Activated CD8-positive, alpha-beta T cell treated with anti-CD3 and anti-CD28 coated beads, Interleukin-2, amount 10 ng/mL, durations not matched to agents 7 days and 5 days (primary cell): ENCODE results near the gene ARID5A. TPM values are rescaled to one million over a fixed set of nuclear protein-coding genes. Genes with fewer than 3 reads are reported as not detected.

Source experiments
- ATAC-seq: fragments of 150-1000 bp; cut with Tn5 transposase; one replicate; pipeline ENCODE4 v1.10.0; 2021; ENCODE audit warnings: moderate library complexity
- CTCF ChIA-PET: fragments of 350-600 bp; sonication (Branson Sonifier 250); formaldehyde crosslinking; loops from one replicate; lab custom pipeline; 2021; ENCODE audit warnings: antibody characterized with exemption; lab: Charles Lee
- POLR2A ChIA-PET: fragments of 350-600 bp; sonication (Branson Sonifier 250); formaldehyde crosslinking; loops from one replicate; lab custom pipeline; 2021; ENCODE audit warnings: antibody characterized with exemption; lab: Charles Lee
- DNase-seq: peaks from one replicate; pipeline ENCODE4 v3.0.0-alpha.2; 2020
- H3K27ac Mint-ChIP-seq: one replicate; pipeline ENCODE4 v1.8.0; 2021; ENCODE audit warnings: mild to moderate bottlenecking, mixed read lengths
- H3K27me3 Mint-ChIP-seq: one replicate; pipeline ENCODE4 v1.8.0; 2021; ENCODE audit warnings: low read depth, mixed read lengths
- H3K36me3 Mint-ChIP-seq: one replicate; pipeline ENCODE4 v1.8.0; 2021; ENCODE audit warnings: low read depth, mixed read lengths
- H3K4me1 Mint-ChIP-seq: one replicate; pipeline ENCODE4 v1.8.0; 2021; ENCODE audit warnings: low read depth, mixed read lengths
- H3K4me3 Mint-ChIP-seq: one replicate; pipeline ENCODE4 v1.8.0; 2021; ENCODE audit warnings: mild to moderate bottlenecking, mixed read lengths
- H3K9me3 Mint-ChIP-seq: one replicate; pipeline ENCODE4 v1.8.0; 2022; ENCODE audit warnings: mixed read lengths; ENCODE audit not compliant: insufficient read depth
- total RNA-seq, 2 experiments: library from RNA; stranded (reverse); gene quantifications; one replicate each; pipeline ENCODE4 v1.2.3, GENCODE V29; 2021

The ARID5A gene
- total RNA-seq, 2 experiments from 2014 or later: 37.7 to 40.1 TPM

- DNase-seq: no peak
- no peaks in the 10 kb centered on the region for H3K27me3 Mint-ChIP-seq
- H3K36me3 Mint-ChIP-seq: peaks cover 7% of the 10 kb centered on the region
- H3K4me1 Mint-ChIP-seq: peaks cover 27% of the 10 kb centered on the region
- ChIA-PET CTCF (no interaction called here), POLR2A (no interaction called here)
- no peak for ATAC-seq
- H3K27ac Mint-ChIP-seq: no peak overlapping the region
- peaks cover 7% of the 10 kb centered on the region for H3K9me3 Mint-ChIP-seq
- no peak overlapping the region for H3K4me3 Mint-ChIP-seq
These were observed 36.0 kb upstream of the ARID5A start for GRCh38 chr2:96500385-96501066.

DNA sequence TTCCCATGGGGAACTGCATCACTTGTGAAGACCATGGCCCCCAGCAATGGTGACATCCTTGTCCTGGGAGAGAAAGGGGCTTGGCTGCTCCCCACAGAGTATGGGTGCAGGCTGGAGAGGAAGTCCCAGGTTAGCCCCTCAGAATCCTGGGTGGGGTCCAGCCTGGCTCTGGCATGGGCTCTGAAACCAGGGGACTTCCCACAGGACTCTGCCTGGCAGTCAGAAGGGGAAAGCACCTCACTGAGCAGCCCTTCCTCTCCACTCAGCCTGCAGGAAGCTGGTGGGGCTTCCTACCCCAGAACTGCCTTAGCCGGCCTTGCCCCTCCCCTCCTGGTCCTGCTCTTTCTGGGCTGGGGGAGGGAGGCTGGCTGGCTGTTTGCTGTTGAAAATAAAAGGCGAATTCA, 35.1 kb upstream of the ARID5A start:
- no peak overlapping the region for H3K4me3 Mint-ChIP-seq
- no peaks in the 10 kb centered on the region for H3K27me3 Mint-ChIP-seq
- ChIA-PET CTCF (no interaction called here), POLR2A (interaction anchor here (0.7 kb wide), 1 partner anchor 94 kb away, joined by 3 read pairs; no protein-coding TSS in a partner anchor)
- DNase-seq: peak; percentile 44
- ATAC-seq: peak; percentile 54
- H3K27ac Mint-ChIP-seq: peak overlapping the region; percentile 79
- H3K36me3 Mint-ChIP-seq: no peaks in the 10 kb centered on the region
- no peaks in the 10 kb centered on the region for H3K9me3 Mint-ChIP-seq
- H3K4me1 Mint-ChIP-seq: peaks cover 20% of the 10 kb centered on the region

GRCh38 chr2:96501886-96502810, 34.4 kb upstream of the ARID5A start:
- DNase-seq (no peak), ATAC-seq (peak; percentile 37)
- Mint-ChIP-seq H3K27me3 (no peaks in the 10 kb centered on the region), H3K27ac (peak overlapping the region; percentile 79), H3K4me1 (peaks cover 20% of the 10 kb centered on the region), H3K4me3 (no peak overlapping the region), H3K9me3 (no peaks in the 10 kb centered on the region), H3K36me3 (no peaks in the 10 kb centered on the region)
- ChIA-PET POLR2A (interaction anchor here (0.7 kb wide), 1 partner anchor 95 kb away, joined by 3 read pairs; no protein-coding TSS in a partner anchor), CTCF (interaction anchor here (11.3 kb wide), 1 partner anchor 96 kb away, joined by 162 read pairs; no protein-coding TSS in a partner anchor)

DNA sequence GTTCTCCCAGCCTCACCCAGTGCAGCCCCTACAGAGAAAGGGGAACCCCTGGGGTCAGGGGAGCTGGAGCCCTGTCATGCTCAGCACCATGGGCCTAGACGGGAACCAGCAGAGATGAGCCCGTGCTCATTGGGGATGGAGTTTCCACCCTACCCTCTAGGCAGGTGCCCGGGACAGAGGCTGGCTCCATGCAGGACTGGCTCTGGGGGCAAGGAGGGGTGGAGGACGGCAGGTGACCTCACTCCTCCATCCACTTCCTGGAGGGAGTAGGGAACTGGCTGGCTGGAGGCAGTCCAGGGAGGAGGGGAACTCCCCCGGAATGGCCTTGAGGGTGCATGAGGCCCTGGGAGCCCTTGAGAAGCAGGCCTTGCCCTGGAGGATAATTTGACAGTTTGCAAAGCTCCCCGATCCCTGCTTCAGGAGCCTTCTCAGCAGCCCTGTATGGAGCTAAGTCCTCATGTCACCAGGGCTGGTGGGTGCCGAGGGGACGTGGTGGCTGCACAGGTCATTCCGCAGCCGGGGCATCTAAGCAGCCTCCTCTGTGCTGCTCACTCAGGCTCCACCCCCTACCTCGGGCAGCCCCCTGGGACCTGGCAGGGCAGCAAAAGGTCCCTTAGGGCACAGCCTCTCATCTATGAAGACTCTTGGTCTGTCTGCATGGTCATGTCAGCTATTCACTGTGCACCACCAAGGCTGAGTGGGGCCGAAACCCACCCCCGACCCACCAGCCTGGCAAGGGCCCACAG, 33.5 kb upstream of the ARID5A start:
- H3K9me3 Mint-ChIP-seq: no peaks in the 10 kb centered on the region
- no peak overlapping the region for H3K27ac Mint-ChIP-seq
- POLR2A ChIA-PET: no interaction called here
- H3K36me3 Mint-ChIP-seq: no peaks in the 10 kb centered on the region
- no peak overlapping the region for H3K4me3 Mint-ChIP-seq
- DNase-seq (no peak), ATAC-seq (no peak)
- H3K27me3 Mint-ChIP-seq: no peaks in the 10 kb centered on the region
- CTCF ChIA-PET: interaction anchor here (11.3 kb wide), 1 partner anchor 96 kb away, joined by 162 read pairs; no protein-coding TSS in a partner anchor
- H3K4me1 Mint-ChIP-seq: peaks cover 20% of the 10 kb centered on the region

DNA sequence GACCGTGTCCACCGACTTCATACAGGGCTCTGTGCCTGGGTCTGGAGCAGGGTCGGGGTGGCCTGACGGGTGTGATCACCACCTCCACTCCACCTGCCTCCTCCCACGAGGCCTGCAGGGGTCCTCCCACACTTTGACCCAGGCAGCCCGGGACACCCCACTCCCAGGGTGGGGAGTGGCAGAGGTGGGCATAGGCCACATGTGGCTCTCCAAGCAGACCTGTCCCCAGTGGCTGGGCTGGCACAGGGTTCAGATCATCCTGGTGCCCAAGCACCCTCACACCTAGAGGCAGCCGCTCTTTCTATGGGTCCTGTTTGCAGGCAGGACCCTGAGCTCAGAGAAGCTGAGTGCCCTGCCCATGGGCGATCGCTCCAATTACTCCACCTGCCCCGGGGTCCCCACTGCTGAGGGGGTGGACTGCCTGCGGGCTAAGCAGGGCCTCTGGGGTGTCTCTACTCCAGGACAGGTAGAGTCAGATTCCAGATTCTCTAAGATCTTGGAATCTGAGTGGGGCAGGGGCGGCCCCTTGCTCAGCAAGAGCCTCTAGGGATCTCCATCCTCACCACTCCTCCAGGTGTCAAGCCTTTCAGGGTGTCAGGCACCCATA, 32.8 kb upstream of the ARID5A start:
- ChIA-PET POLR2A (no interaction called here), CTCF (interaction anchor here (0.7 to 11.3 kb wide), 3 partner anchors 12 to 167 kb away, joined by 3 to 162 read pairs (median 3); no protein-coding TSS in a partner anchor)
- Mint-ChIP-seq H3K9me3 (no peaks in the 10 kb centered on the region), H3K27me3 (no peaks in the 10 kb centered on the region), H3K4me3 (no peak overlapping the region), H3K36me3 (no peaks in the 10 kb centered on the region), H3K27ac (no peak overlapping the region), H3K4me1 (peaks cover 23% of the 10 kb centered on the region)
- ATAC-seq: no peak
- peak; percentile 19 for DNase-seq

DNA sequence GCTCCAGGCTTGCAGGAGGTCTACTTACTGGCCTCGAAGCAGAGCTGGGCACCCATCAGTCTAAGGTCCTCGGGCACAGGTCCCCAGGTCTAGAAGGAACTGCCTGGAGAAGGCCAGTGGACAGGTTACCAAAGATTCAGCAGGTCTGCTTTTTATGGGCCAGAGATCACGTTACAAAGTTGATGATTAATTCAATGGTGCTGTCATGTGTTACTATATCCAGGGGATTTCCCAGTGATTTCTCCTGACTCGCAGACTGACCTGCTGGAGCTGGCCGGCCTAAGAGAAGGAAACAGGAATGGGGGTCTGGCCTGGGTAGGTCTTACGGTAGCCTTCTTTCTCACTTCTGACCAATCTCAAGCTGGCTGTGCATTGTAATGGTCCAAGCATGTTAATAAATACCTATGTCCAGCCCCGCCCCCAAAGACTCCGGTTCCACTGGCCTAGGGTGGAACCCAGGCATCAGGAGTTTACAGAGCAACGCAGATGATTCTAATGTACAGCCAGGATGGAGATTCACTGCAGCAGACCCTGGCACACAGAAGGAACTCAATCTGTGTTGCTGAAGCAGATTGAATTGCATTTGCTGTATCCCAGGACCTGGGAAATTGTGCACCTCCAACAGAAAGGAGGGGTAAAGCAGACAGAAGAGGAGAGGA, 31.2 kb upstream of the ARID5A start, which contains the start of gene NEURL3:
NEURL3 (minus strand) TSS at position 127 of the 659 bp plus-strand sequence; CDS start at position 56, 71 bp downstream.
- DNase-seq (peak; percentile 19), ATAC-seq (no peak)
- Mint-ChIP-seq H3K9me3 (no peaks in the 10 kb centered on the region), H3K36me3 (no peaks in the 10 kb centered on the region), H3K27me3 (peaks cover 4% of the 10 kb centered on the region), H3K4me3 (no peak within 1 kb of the TSS), H3K4me1 (peaks cover 30% of the 10 kb centered on the region), H3K27ac (no peak within 1 kb of the TSS)
- CTCF ChIA-PET: interaction anchor here (1.3 to 11.3 kb wide), 2 partner anchors 99 to 168 kb away, joined by 3 to 162 read pairs; no protein-coding TSS in a partner anchor
- POLR2A ChIA-PET: interaction anchor here (1.3 kb wide), 1 partner anchor 98 kb away, joined by 4 read pairs; no protein-coding TSS in a partner anchor

GRCh38 chr2:96506016-96506906, 30.3 kb upstream of the ARID5A start:
- ChIA-PET CTCF (interaction anchor here (11.3 kb wide), 1 partner anchor 100 kb away, joined by 162 read pairs; no protein-coding TSS in a partner anchor), POLR2A (interaction anchor here (1.3 kb wide), 2 partner anchors 31 to 99 kb away, joined by 4 to 5 read pairs; partner anchors contain the start of gene ARID5A)
- Mint-ChIP-seq H3K27me3 (peaks cover 13% of the 10 kb centered on the region), H3K27ac (no peak overlapping the region), H3K4me1 (peaks cover 26% of the 10 kb centered on the region), H3K9me3 (no peaks in the 10 kb centered on the region), H3K36me3 (no peaks in the 10 kb centered on the region), H3K4me3 (no peak overlapping the region)
- no peak for ATAC-seq
- no peak for DNase-seq

- Mint-ChIP-seq H3K9me3 (no peaks in the 10 kb centered on the region), H3K4me1 (peaks cover 20% of the 10 kb centered on the region), H3K27ac (no peak overlapping the region), H3K4me3 (no peak overlapping the region), H3K27me3 (peaks cover 15% of the 10 kb centered on the region), H3K36me3 (no peaks in the 10 kb centered on the region)
- POLR2A ChIA-PET: interaction anchor here (1.3 kb wide), 1 partner anchor 30 kb away, joined by 5 read pairs; the partner anchor contains the start of gene ARID5A
- DNase-seq (no peak), ATAC-seq (no peak)
- CTCF ChIA-PET: interaction anchor here (11.3 kb wide), 1 partner anchor 100 kb away, joined by 162 read pairs; no protein-coding TSS in a partner anchor
These were observed 29.7 kb upstream of the ARID5A start for GRCh38 chr2:96506907-96507240.

DNA sequence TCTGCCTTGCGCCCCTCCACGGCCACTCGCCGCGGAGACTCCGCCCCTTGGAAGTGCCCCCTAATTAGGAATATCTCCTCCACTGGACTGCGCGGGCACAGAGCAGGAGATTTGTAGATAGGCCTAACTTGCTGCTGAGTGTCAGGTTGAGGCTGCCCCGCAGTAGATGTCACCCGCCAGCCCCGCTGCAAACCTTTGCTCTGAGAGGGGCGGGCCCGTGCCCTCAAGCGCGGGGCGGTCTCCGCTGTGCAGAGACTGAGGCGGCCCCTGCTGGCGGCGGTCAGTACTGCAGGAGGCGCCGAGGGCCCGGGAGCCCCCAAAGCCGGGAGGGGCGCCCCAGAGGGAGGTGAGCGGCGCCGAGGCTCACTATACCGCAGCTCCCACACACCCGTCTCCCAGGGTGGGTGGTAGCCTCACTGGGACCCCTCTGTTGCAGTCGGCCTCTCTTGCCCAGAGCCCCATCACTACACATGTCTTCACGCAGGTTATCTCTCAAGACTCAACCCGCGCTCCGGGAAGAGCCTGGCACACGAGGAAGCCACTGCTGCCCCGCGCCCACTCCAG, 28.5 kb upstream of the ARID5A start:
- Mint-ChIP-seq H3K4me3 (peak overlapping the region; percentile 67), H3K4me1 (peaks cover 15% of the 10 kb centered on the region), H3K27me3 (peaks cover 15% of the 10 kb centered on the region), H3K36me3 (no peaks in the 10 kb centered on the region), H3K9me3 (no peaks in the 10 kb centered on the region), H3K27ac (peak overlapping the region; percentile 35)
- DNase-seq (peak; percentile 91), ATAC-seq (peak; percentile 93)
- ChIA-PET CTCF (interaction anchor here (0.6 to 11.3 kb wide), 14 partner anchors 12 to 515 kb away, joined by 3 to 162 read pairs (median 4); no protein-coding TSS in a partner anchor), POLR2A (interaction anchor here (1.4 kb wide), 1 partner anchor 46 kb away, joined by 3 read pairs; no protein-coding TSS in a partner anchor)
